ENCODE results near the gene NAGPA.
A peak's percentile ranks its signal among the peaks of the same experiment; 100 is the strongest.

Gene NAGPA

DNA sequence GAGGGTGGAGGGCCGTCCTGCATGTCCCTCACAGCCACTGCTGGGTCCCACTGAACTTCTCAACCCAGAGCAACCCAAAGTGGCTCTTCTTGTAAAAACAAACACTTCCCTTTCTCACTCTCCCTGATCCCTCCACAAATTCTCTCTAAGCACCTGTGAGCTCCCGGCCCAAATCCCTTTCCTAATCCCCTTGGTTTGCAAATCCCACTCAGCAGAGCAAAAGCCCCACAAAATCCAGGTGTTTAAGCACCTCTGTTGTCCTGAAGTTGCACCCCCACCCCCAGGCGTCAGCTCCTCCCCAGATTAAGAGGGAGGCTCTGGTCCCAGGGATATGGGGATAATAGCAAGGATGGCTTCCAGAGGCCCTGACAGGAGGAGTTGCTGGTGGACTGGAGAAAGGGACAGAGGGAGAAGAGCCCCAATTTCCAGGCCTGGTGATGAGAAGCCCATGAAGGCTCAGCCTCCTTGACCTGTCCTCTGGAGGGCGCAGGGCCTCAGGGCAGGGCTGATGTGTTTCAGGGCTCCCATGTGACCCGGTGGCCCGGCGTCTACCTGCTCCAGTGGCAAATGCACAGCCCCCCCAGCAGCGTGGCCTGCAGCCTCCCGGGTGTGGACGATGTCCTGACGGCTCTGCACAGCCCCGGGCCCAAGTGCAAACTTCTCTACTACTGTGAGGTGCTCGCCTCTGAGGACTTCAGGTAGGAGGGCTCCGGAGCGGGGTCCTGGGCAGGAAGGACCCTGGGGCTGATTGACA lies 23.0 kb downstream of the NAGPA start:
- DNase-seq (ENCODE audit: low read depth) = no peak
- TF ChIP-seq, protein P1, sequence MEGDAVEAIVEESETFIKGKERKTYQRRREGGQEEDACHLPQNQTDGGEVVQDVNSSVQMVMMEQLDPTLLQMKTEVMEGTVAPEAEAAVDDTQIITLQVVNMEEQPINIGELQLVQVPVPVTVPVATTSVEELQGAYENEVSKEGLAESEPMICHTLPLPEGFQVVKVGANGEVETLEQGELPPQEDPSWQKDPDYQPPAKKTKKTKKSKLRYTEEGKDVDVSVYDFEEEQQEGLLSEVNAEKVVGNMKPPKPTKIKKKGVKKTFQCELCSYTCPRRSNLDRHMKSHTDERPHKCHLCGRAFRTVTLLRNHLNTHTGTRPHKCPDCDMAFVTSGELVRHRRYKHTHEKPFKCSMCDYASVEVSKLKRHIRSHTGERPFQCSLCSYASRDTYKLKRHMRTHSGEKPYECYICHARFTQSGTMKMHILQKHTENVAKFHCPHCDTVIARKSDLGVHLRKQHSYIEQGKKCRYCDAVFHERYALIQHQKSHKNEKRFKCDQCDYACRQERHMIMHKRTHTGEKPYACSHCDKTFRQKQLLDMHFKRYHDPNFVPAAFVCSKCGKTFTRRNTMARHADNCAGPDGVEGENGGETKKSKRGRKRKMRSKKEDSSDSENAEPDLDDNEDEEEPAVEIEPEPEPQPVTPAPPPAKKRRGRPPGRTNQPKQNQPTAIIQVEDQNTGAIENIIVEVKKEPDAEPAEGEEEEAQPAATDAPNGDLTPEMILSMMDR (IDR thresholded peaks at IDR 0.05; ENCODE audit: low read depth, low read length, missing control alignments) = peak; percentile 16
- no peak overlapping the region for H3K4me3 ChIP-seq (ENCODE audit: low read depth, low read length)

DNA sequence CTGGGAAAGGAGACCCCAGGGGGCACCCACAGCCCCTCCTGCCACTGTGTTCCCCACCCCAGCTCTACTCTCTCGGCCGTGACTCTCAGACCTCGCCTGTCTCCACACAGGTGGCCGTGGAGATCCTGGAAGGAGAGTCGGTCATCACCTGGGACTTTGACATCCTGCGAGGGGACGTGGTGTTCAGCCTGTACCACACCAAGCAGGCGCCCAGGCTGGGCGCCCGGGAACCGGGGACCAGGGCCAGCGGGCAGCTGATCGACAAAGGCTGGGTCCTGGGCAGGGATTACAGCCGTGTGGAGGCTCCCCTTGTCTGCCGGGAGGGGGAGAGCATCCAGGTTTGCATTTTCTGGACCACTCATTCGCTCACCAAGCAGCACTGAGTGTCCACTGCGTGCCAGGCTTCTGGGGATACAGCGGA lies 25.4 kb downstream of the NAGPA start:
- no peak for DNase-seq (ENCODE audit: low read depth)
- TF ChIP-seq, protein P1 (IDR thresholded peaks at IDR 0.05; ENCODE audit: low read depth, low read length, missing control alignments) = no peak
- no peak overlapping the region for H3K4me3 ChIP-seq (ENCODE audit: low read depth, low read length)

DNA sequence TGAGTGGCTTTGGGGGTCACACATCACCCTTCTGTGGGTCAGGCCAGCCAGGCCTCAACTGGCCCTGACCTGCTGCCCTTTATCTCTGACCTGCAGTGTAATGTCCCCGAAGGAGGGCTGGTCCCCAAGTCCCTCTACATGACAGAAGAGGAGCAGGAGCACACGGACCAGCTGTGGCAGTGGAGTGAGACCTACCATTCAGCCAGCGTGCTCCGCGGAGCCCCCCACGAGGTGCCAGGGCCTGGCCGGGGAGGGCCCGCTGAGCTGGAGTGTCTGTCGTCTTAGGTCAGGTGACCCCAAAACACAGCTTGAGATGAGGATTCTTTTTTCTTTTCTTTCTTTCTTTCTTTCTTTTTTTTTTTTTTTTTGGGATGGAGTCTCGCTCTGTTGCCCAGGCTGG lies 26.5 kb downstream of the NAGPA start:
- TF ChIP-seq, protein P1 (IDR thresholded peaks at IDR 0.05; ENCODE audit: low read depth, low read length, missing control alignments) = no peak
- H3K4me3 ChIP-seq (ENCODE audit: low read depth, low read length) = no peak overlapping the region
- DNase-seq (ENCODE audit: low read depth) = no peak

DNA sequence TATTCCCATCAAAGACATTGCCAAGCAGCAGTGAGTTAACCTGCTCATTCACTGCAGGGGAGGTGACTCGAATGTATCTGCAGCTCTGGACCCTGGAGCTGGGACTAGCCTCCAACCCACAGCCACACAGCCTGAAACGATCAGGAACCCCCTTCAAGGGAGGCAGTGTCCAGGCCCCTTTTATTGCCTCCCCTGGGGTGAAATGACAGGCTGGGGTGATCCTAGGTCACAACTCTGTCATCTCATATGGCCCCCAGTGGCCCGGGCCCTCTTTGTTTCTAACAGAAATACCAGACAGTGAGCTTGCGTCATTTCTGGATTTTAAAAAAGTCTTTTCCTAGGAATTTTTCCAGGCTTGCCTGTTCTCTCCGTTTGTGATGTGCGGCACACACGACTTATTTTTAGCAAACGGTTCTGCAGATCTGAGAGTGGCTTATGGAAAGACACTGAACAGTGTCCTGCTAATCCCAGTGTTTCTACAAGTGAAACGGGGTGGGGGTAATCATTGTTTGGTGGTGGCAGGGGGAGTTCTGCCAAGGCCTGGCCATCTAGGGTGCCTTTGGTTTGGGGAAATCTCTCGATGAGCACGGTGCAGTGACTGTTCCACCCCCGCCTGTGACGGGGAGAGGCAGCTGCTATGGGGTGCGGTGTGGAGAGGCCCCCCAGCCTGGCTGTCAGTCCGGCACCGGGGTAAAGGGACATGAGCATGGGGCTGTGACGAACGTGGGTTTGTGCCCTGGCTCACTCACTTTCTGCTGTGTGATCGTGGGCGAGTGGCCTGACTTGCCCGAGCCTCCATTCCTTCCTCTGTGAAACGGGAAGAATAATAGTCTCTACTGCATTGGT lies 27.2 kb downstream of the NAGPA start:
- H3K4me3 ChIP-seq (ENCODE audit: low read depth, low read length) = no peak overlapping the region
- no peak for DNase-seq (ENCODE audit: low read depth)
- TF ChIP-seq, protein P1 (IDR thresholded peaks at IDR 0.05; ENCODE audit: low read depth, low read length, missing control alignments) = no peak

DNA sequence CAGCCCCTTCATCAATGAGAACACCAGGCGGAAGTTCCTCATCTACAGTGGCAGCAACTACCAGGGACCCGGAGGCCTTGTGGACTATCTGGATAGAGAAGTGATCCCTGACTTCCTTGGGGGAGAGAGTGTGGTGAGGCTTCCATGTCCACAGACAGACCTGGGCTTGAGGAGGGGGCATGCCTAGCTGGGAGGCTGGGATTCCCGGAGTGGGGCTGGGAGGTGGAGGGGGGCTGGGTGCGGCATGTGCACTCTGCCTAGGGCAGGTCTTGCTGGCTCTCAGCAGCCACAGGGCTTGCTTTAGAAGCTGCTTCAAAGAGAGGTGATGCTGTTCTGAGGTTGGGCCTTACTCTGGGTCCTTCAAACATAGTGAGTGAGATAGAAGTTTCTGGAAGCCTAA lies 27.8 kb downstream of the NAGPA start:
- TF ChIP-seq, protein P1 (IDR thresholded peaks at IDR 0.05; ENCODE audit: low read depth, low read length, missing control alignments) = no peak
- DNase-seq (ENCODE audit: low read depth) = no peak
- no peak overlapping the region for H3K4me3 ChIP-seq (ENCODE audit: low read depth, low read length)

DNA sequence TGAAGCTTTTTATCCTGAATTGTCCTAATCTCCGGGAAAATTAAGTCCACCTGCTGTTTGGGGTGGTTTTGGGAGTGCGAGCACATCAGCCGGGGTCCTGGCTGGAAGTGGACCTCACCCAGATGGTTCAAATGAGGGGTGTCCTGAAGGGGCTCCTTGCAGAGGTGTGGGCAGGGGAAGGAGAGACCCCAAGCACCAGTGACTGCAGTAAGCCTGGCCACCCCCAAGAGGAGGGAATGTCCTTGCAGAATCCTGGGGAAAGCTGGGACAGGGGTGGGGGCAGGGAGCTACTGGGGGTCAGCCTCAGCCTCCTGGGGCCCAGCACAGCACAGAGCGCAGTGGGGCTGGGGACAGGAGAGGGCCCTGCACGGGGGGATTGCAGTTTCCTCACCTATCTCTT lies 29.4 kb downstream of the NAGPA start:
- DNase-seq (ENCODE audit: low read depth) = no peak
- H3K4me3 ChIP-seq (ENCODE audit: low read depth, low read length) = no peak overlapping the region
- TF ChIP-seq, protein P1 (IDR thresholded peaks at IDR 0.05; ENCODE audit: low read depth, low read length, missing control alignments) = no peak
